ENCODE measurements around the gene C10orf105.

C10orf105 gene

GRCh38 chr10:71727105-71727737 lies 7.6 kb upstream of the C10orf105 start:
- H3K36me3 ChIP-seq (ENCODE audit: insufficient read depth, low read depth, low read length), result no peaks in the 10 kb centered on the region
- H3K27me3 ChIP-seq (ENCODE audit: insufficient read depth, low read length), result no peaks in the 10 kb centered on the region
- H3K4me1 ChIP-seq (ENCODE audit: insufficient read depth, low read length), result no peaks in the 10 kb centered on the region
- no peak overlapping the region for H3K4me3 ChIP-seq (ENCODE audit: low read length)
- H3K9ac ChIP-seq (ENCODE audit: low read depth, low read length), result no peak overlapping the region
- no peak overlapping the region for H3K27ac ChIP-seq (ENCODE audit: low read length)
- H3K9me3 ChIP-seq (ENCODE audit: insufficient read depth, low read depth, low read length), result no peaks in the 10 kb centered on the region

- H3K36me3 ChIP-seq (ENCODE audit: insufficient read depth, low read depth, low read length), result no peaks in the 10 kb centered on the region
- H3K27me3 ChIP-seq (ENCODE audit: insufficient read depth, low read length), result no peaks in the 10 kb centered on the region
- H3K4me1 ChIP-seq (ENCODE audit: insufficient read depth, low read length), result no peaks in the 10 kb centered on the region
- H3K27ac ChIP-seq (ENCODE audit: low read length), result no peak overlapping the region
- H3K9me3 ChIP-seq (ENCODE audit: insufficient read depth, low read depth, low read length), result no peaks in the 10 kb centered on the region
- H3K9ac ChIP-seq (ENCODE audit: low read depth, low read length), result no peak overlapping the region
- no peak overlapping the region for H3K4me3 ChIP-seq (ENCODE audit: low read length)
These were observed 7.1 kb upstream of the C10orf105 start for GRCh38 chr10:71726580-71727104.

DNA sequence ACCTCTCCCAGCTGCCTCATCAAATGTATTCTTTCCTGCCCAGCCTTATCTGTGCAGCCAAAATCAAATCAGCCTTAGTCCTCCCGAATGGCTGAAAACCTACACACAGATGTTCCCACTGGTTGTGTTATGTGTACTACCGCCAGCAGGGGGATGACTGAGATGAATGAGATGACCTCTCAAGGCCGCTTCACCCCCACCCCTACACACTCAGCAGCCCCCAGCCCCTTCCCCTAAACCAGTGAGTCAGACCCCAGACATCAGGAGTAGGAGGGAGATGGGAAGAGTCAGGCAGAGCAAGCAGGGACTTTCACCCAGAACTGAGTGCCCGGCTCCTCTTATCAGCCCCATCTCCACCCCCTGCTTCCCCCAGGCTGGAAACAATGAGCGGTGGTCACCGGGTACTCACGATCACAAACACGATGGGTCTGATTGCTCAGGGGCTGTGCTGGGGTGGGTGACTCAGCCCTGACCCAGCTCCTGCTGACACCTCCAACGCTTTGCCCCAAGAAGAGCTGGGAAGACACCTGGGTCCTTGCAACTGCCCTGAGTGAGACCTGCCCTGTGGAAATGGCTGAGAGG lies 6.5 kb upstream of the C10orf105 start:
- Histone ChIP-seq H3K4me3 (ENCODE audit: low read length) (no peak overlapping the region), H3K9ac (ENCODE audit: low read depth, low read length) (no peak overlapping the region), H3K9me3 (ENCODE audit: insufficient read depth, low read depth, low read length) (no peaks in the 10 kb centered on the region), H3K36me3 (ENCODE audit: insufficient read depth, low read depth, low read length) (no peaks in the 10 kb centered on the region), H3K4me1 (ENCODE audit: insufficient read depth, low read length) (no peaks in the 10 kb centered on the region), H3K27me3 (ENCODE audit: insufficient read depth, low read length) (peaks cover 3% of the 10 kb centered on the region; the same call in 1 of the 2 replicates), H3K27ac (ENCODE audit: low read length) (no peak overlapping the region)

DNA sequence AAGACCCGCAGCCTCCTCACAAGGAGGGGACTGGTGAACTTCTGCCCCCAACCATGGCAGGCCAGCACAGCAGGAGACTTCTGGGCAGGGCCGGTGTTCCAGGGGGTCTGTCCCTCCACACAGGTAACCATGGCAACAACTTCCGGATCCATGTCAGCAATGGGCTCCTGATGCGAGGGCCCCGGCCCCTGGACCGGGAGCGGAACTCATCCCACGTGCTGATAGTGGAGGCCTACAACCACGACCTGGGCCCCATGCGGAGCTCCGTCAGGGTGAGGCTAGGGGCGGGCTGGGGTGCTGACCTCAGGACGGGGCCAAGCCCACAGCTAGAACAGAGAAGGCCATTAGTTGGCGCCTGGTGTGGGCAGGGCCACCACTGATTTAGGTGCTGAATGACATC lies 5.7 kb upstream of the C10orf105 start:
- Histone ChIP-seq H3K9ac (ENCODE audit: low read depth, low read length) (no peak overlapping the region), H3K9me3 (ENCODE audit: insufficient read depth, low read depth, low read length) (no peaks in the 10 kb centered on the region), H3K4me3 (ENCODE audit: low read length) (no peak overlapping the region), H3K27ac (ENCODE audit: low read length) (no peak overlapping the region), H3K4me1 (ENCODE audit: insufficient read depth, low read length) (peaks cover 3% of the 10 kb centered on the region; the same call in 1 of the 2 replicates), H3K27me3 (ENCODE audit: insufficient read depth, low read length) (peaks cover 11% of the 10 kb centered on the region), H3K36me3 (ENCODE audit: insufficient read depth, low read depth, low read length) (no peaks in the 10 kb centered on the region)

GRCh38 chr10:71724539-71724938 lies 5.0 kb upstream of the C10orf105 start:
- Histone ChIP-seq H3K27ac (ENCODE audit: low read length) (no peak overlapping the region), H3K4me3 (ENCODE audit: low read length) (no peak overlapping the region), H3K36me3 (ENCODE audit: insufficient read depth, low read depth, low read length) (no peaks in the 10 kb centered on the region), H3K27me3 (ENCODE audit: insufficient read depth, low read length) (peaks cover 15% of the 10 kb centered on the region), H3K9ac (ENCODE audit: low read depth, low read length) (no peak overlapping the region), H3K9me3 (ENCODE audit: insufficient read depth, low read depth, low read length) (no peaks in the 10 kb centered on the region), H3K4me1 (ENCODE audit: insufficient read depth, low read length) (peaks cover 10% of the 10 kb centered on the region; the same call in 1 of the 2 replicates)

DNA sequence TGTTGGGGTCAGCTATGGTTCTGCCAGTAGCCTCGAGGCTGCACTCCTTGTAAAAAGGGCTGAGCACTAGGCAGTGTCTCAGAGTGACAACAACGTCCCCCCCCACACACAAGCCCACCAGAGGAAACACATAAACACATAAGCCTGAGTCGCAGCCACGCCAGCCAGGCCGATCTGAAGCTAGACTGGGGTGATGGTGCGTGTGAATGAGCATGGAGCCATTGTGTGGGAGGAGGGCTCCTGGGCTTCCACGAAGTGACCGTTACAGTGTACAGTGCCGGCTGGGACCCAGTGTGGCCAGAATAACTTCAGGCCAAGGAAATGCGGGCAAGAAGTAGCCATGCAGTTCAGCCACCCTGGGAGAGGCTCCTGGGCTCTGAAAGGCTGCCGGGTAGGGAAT lies 3.7 kb upstream of the C10orf105 start:
- Histone ChIP-seq H3K9ac (ENCODE audit: low read depth, low read length) (no peak overlapping the region), H3K4me1 (ENCODE audit: insufficient read depth, low read length) (peaks cover 15% of the 10 kb centered on the region; the same call in 1 of the 2 replicates), H3K36me3 (ENCODE audit: insufficient read depth, low read depth, low read length) (no peaks in the 10 kb centered on the region), H3K27me3 (ENCODE audit: insufficient read depth, low read length) (peaks cover 15% of the 10 kb centered on the region), H3K27ac (ENCODE audit: low read length) (no peak overlapping the region), H3K4me3 (ENCODE audit: low read length) (no peak overlapping the region), H3K9me3 (ENCODE audit: insufficient read depth, low read depth, low read length) (no peaks in the 10 kb centered on the region)

GRCh38 chr10:71722849-71723248 lies 3.3 kb upstream of the C10orf105 start:
- H3K4me3 ChIP-seq (ENCODE audit: low read length), result no peak overlapping the region
- peaks cover 15% of the 10 kb centered on the region for H3K27me3 ChIP-seq (ENCODE audit: insufficient read depth, low read length)
- no peak overlapping the region for H3K9ac ChIP-seq (ENCODE audit: low read depth, low read length)
- H3K27ac ChIP-seq (ENCODE audit: low read length), result no peak overlapping the region
- no peaks in the 10 kb centered on the region for H3K36me3 ChIP-seq (ENCODE audit: insufficient read depth, low read depth, low read length)
- peaks cover 15% of the 10 kb centered on the region; the same call in 1 of the 2 replicates for H3K4me1 ChIP-seq (ENCODE audit: insufficient read depth, low read length)
- H3K9me3 ChIP-seq (ENCODE audit: insufficient read depth, low read depth, low read length), result no peaks in the 10 kb centered on the region

DNA sequence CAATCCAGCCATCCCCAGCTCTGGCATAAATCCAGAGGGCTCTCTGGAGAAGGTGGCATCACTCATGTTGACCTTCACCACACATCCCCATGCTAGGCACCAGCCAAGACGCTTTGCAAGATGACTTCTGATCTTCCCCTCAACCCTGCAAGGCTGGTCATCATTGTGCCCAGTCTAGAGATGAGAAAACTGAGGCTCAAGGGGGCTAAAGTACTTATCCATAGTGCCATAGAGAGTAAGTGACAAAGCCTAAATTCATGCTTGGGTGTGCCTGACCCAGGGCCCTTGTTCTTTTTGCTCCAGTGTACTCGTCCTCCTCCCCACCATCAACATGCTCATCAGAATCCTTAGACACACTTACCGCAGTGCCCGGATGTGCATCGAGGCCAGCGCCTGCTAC lies 1.7 kb upstream of the C10orf105 start:
- Histone ChIP-seq H3K9me3 (ENCODE audit: insufficient read depth, low read depth, low read length) (no peaks in the 10 kb centered on the region), H3K4me1 (ENCODE audit: insufficient read depth, low read length) (peaks cover 15% of the 10 kb centered on the region; the same call in 1 of the 2 replicates), H3K27me3 (ENCODE audit: insufficient read depth, low read length) (peaks cover 15% of the 10 kb centered on the region), H3K36me3 (ENCODE audit: insufficient read depth, low read depth, low read length) (no peaks in the 10 kb centered on the region), H3K9ac (ENCODE audit: low read depth, low read length) (no peak overlapping the region), H3K27ac (ENCODE audit: low read length) (no peak overlapping the region), H3K4me3 (ENCODE audit: low read length) (no peak overlapping the region)

DNA sequence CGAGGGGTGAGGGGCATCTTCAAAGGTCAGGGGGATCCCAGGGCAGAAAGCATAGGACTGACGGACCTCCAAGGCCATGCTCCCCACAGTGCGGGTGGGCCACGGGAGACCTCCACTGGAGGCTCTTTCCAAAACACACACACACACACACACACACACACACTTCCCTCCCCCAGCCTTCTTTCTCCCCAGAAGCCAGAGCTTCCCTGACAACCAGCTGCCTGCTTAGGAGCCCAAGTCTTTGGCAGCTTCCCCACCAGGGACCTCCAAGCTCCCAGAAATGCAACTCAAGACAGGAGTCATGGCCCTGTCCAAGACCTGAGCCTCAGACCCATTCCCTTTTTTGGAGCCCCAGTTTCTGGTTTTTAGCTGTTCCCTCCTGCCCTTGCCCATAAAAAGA lies 710 bp upstream of the C10orf105 start:
- H3K9me3 ChIP-seq (ENCODE audit: insufficient read depth, low read depth, low read length), result no peaks in the 10 kb centered on the region
- H3K36me3 ChIP-seq (ENCODE audit: insufficient read depth, low read depth, low read length), result no peaks in the 10 kb centered on the region
- no peak overlapping the region for H3K4me3 ChIP-seq (ENCODE audit: low read length)
- H3K27ac ChIP-seq (ENCODE audit: low read length), result no peak overlapping the region
- H3K27me3 ChIP-seq (ENCODE audit: insufficient read depth, low read length), result peaks cover 15% of the 10 kb centered on the region
- peaks cover 15% of the 10 kb centered on the region; the same call in 1 of the 2 replicates for H3K4me1 ChIP-seq (ENCODE audit: insufficient read depth, low read length)
- H3K9ac ChIP-seq (ENCODE audit: low read depth, low read length), result no peak overlapping the region

GRCh38 chr10:71719042-71719441 lies 536 bp downstream of the C10orf105 start:
- no peaks in the 10 kb centered on the region for H3K36me3 ChIP-seq (ENCODE audit: insufficient read depth, low read depth, low read length)
- peaks cover 15% of the 10 kb centered on the region for H3K27me3 ChIP-seq (ENCODE audit: insufficient read depth, low read length)
- H3K9ac ChIP-seq (ENCODE audit: low read depth, low read length), result peak overlapping the region; percentile 29; the same call in 1 of the 2 replicates
- H3K27ac ChIP-seq (ENCODE audit: low read length), result no peak overlapping the region
- H3K9me3 ChIP-seq (ENCODE audit: insufficient read depth, low read depth, low read length), result no peaks in the 10 kb centered on the region
- no peak overlapping the region for H3K4me3 ChIP-seq (ENCODE audit: low read length)
- H3K4me1 ChIP-seq (ENCODE audit: insufficient read depth, low read length), result peaks cover 15% of the 10 kb centered on the region; the same call in 1 of the 2 replicates

DNA sequence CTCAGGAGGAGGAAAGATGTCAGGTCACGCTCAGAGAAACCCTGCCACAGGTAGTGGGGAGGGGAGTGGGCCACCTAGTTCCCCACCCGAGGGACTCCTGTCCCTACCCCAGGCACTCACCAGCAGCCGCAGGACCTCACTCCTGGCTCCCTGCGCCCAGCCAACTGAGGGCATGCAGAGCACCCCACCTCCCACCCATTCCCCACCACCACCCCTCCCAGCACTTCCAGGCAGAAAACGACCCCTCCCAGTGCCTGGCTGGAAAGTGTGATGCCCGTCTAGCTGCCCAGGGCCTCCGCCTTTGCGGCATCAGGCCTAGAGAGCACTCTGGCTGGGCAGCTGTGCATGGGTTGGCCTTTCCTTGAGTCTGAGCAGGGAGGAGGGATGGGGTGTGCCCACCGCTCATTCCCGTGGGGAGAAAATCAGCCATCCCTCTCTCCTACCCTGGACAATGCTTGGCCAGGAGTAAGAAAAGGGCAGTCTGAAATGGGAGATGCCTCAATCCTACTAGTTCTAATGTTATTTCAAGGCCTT lies 1.3 kb downstream of the C10orf105 start:
- no peaks in the 10 kb centered on the region for H3K36me3 ChIP-seq (ENCODE audit: insufficient read depth, low read depth, low read length)
- no peaks in the 10 kb centered on the region for H3K9me3 ChIP-seq (ENCODE audit: insufficient read depth, low read depth, low read length)
- no peak overlapping the region for H3K4me3 ChIP-seq (ENCODE audit: low read length)
- H3K4me1 ChIP-seq (ENCODE audit: insufficient read depth, low read length), result peaks cover 15% of the 10 kb centered on the region; the same call in 1 of the 2 replicates
- H3K27me3 ChIP-seq (ENCODE audit: insufficient read depth, low read length), result peaks cover 15% of the 10 kb centered on the region
- H3K9ac ChIP-seq (ENCODE audit: low read depth, low read length), result no peak overlapping the region
- no peak overlapping the region for H3K27ac ChIP-seq (ENCODE audit: low read length)

- Histone ChIP-seq H3K27me3 (ENCODE audit: insufficient read depth, low read length) (peaks cover 15% of the 10 kb centered on the region), H3K27ac (ENCODE audit: low read length) (no peak overlapping the region), H3K9me3 (ENCODE audit: insufficient read depth, low read depth, low read length) (no peaks in the 10 kb centered on the region), H3K4me1 (ENCODE audit: insufficient read depth, low read length) (peaks cover 15% of the 10 kb centered on the region; the same call in 1 of the 2 replicates), H3K36me3 (ENCODE audit: insufficient read depth, low read depth, low read length) (no peaks in the 10 kb centered on the region), H3K9ac (ENCODE audit: low read depth, low read length) (no peak overlapping the region), H3K4me3 (ENCODE audit: low read length) (no peak overlapping the region)
These were observed 2.0 kb downstream of the C10orf105 start for GRCh38 chr10:71717551-71717951.
